Lower lobe of right lung (tissue), 2 donors: ENCODE measurements around the gene RASA2. TPM values are rescaled to one million over a fixed set of nuclear protein-coding genes. Genes with fewer than 3 reads are reported as not detected.

Experiments
- ATAC-seq, 2 donors: fragments of 200-7000 bp; cut with Tn5 transposase; one replicate each; pipeline ENCODE4 v1.9.1; 2020 to 2022; ENCODE audit warnings: mild to moderate bottlenecking in 2 of 2, moderate library complexity in 2 of 2
- DNase-seq: peaks from one replicate; pipeline ENCODE4 v3.0.0-alpha.2; 2020
- H3K27ac ChIP-seq: fragments of 200-600 bp; one replicate; pipeline ENCODE4 v1.8.0; 2022
- H3K27me3 ChIP-seq: fragments of 200-600 bp; one replicate; pipeline ENCODE4 v1.8.0; 2022; ENCODE audit warnings: low read depth
- H3K36me3 ChIP-seq: fragments of 200-600 bp; one replicate; pipeline ENCODE4 v1.8.0; 2022; ENCODE audit warnings: mild to moderate bottlenecking
- H3K4me1 ChIP-seq: fragments of 200-600 bp; one replicate; pipeline ENCODE4 v1.8.0; 2022
- H3K4me3 ChIP-seq: fragments of 200-600 bp; one replicate; pipeline ENCODE4 v1.8.0; 2022; ENCODE audit warnings: mild to moderate bottlenecking
- H3K9me3 ChIP-seq: fragments of 200-600 bp; one replicate; pipeline ENCODE4 v1.8.0; 2022
- intact Hi-C: fragments of 100-400 bp; cut with DNase I; formaldehyde crosslinking; loops from one replicate; pipeline ENCODE4 v1.11.0; 2022
- total RNA-seq: library from RNA; stranded (reverse); fragmentation: NEBNext Ultra II Directional; extraction: Animal tissue kit (Norgen Biotek cat#: 25700); gene quantifications from one replicate; pipeline ENCODE4 v1.2.1, GENCODE V29; 2021
- TF ChIP-seq, protein P1 (sequence below): fragments of 200-600 bp; IDR thresholded peaks from one replicate; pipeline ENCODE4 v1.8.0; 2022; ENCODE audit warnings: antibody characterized with exemption, mild to moderate bottlenecking
- donor health status: DM: no; HTN: yes; CAD: no; lungs with severe emphysema.

The RASA2 gene
- total RNA-seq, 1 donor from 2014 or later: 21.5 TPM

DNA sequence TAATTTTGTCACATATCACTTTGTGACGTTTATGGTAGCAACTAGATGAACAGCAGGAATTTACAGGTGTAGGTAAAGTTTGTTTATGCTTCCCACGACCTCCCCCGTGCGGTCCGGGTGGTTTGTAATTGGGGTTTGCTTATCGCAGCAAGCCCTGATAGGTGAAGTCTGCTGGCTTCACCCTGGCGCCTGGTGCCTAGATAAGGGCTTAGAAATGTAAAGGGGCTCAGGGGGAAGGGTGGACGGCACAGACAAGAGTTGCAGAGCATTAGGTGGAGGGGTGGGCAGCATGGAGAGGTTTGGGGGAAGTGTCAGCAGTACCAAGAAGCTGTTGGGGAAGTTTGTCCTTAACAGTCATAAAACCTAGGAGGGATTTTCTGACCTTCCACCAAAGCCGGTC is 143.1 kb downstream of the RASA2 start:
- intact Hi-C loops: no loop called here
- DNase-seq: no peak
- H3K4me1 ChIP-seq: no peaks in the 10 kb centered on the region
- H3K4me3 ChIP-seq: no peak overlapping the region
- TF ChIP-seq, protein P1, sequence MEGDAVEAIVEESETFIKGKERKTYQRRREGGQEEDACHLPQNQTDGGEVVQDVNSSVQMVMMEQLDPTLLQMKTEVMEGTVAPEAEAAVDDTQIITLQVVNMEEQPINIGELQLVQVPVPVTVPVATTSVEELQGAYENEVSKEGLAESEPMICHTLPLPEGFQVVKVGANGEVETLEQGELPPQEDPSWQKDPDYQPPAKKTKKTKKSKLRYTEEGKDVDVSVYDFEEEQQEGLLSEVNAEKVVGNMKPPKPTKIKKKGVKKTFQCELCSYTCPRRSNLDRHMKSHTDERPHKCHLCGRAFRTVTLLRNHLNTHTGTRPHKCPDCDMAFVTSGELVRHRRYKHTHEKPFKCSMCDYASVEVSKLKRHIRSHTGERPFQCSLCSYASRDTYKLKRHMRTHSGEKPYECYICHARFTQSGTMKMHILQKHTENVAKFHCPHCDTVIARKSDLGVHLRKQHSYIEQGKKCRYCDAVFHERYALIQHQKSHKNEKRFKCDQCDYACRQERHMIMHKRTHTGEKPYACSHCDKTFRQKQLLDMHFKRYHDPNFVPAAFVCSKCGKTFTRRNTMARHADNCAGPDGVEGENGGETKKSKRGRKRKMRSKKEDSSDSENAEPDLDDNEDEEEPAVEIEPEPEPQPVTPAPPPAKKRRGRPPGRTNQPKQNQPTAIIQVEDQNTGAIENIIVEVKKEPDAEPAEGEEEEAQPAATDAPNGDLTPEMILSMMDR: no peak
- no peaks in the 10 kb centered on the region for H3K9me3 ChIP-seq
- ATAC-seq: no peak
- no peaks in the 10 kb centered on the region for H3K36me3 ChIP-seq
- no peak overlapping the region for H3K27ac ChIP-seq
- no peaks in the 10 kb centered on the region for H3K27me3 ChIP-seq

DNA sequence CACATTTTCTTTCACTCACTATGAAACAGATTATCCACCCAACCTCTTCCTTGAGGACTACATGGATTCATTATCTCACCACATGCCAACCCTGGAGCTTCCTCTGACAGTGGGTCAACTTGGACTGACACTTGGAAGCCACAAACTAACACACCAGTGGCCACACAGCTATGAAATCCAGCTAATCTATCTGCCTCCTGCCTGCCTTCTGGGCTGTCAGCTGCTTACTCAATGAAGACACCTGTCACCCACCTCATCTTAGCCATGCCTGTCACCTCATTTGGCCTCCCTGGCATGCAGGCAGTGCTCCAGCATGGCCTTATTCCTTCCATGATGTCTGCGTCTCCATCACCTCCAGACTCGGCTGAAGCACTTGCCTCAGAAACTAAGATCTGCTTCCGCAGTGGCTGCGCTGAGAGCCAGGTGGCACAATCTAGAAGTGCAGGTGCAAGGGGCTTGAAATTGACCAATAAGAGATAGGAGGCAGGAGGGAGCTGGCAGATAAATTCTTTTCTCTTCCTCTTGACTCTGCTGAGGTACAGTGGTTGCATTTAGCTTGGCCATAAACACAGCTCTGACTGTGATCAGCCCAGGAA is 146.1 kb downstream of the RASA2 start:
- no peaks in the 10 kb centered on the region for H3K36me3 ChIP-seq
- DNase-seq (no peak), ATAC-seq (no peak)
- intact Hi-C loops: no loop called here
- no peaks in the 10 kb centered on the region for H3K9me3 ChIP-seq
- H3K27ac ChIP-seq: no peak overlapping the region
- H3K27me3 ChIP-seq: no peaks in the 10 kb centered on the region
- TF ChIP-seq, protein P1: no peak
- H3K4me1 ChIP-seq: no peaks in the 10 kb centered on the region
- no peak overlapping the region for H3K4me3 ChIP-seq

DNA sequence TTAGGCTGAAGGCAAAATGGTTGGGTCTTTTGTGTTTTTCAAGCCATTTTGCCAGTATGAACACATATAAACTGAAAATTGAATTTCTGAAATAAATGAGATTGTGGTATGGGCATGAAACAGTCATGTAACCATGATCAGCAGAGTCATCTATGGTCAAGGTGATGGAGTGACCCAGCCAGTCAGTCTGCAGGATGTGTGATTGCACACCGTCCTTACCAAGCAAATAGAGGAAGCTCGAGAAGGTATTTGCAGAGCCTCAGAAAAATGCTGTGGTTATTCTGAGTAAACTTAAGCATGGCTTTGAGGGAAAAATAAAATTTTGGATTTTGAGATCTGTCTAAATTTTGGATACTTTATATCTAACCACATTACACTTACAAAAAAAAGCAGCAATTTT is 155.4 kb downstream of the RASA2 start:
- no peaks in the 10 kb centered on the region for H3K9me3 ChIP-seq
- no peaks in the 10 kb centered on the region for H3K36me3 ChIP-seq
- intact Hi-C loops: no loop called here
- no peaks in the 10 kb centered on the region for H3K27me3 ChIP-seq
- H3K27ac ChIP-seq: no peak overlapping the region
- ATAC-seq (no peak), DNase-seq (no peak)
- H3K4me3 ChIP-seq: no peak overlapping the region
- TF ChIP-seq, protein P1: no peak
- peaks cover 4% of the 10 kb centered on the region for H3K4me1 ChIP-seq

DNA sequence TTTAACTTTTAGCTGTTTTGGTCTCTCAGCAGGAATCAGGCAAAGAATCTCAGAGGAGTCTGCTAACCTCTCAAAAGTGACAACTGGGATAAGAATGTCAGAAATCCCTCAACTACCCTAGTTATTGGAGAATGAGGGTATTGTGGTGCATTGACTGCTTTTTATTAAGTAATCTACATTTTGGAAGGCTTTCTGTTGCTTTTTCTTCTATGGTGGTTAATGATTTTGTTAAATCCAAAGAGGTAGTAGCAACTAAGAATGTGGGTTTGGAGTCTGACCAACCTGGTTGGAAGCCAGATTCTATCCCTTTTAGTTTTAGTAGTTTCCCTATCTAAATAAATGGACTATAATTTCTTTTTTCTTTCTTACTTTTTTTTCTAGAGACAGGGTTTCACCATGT is 156.6 kb downstream of the RASA2 start:
- intact Hi-C loops: no loop called here
- H3K27ac ChIP-seq: no peak overlapping the region
- no peak for ATAC-seq
- no peaks in the 10 kb centered on the region for H3K27me3 ChIP-seq
- TF ChIP-seq, protein P1: no peak
- no peaks in the 10 kb centered on the region for H3K9me3 ChIP-seq
- H3K36me3 ChIP-seq: no peaks in the 10 kb centered on the region
- H3K4me1 ChIP-seq: peaks cover 4% of the 10 kb centered on the region
- H3K4me3 ChIP-seq: no peak overlapping the region
- no peak for DNase-seq

DNA sequence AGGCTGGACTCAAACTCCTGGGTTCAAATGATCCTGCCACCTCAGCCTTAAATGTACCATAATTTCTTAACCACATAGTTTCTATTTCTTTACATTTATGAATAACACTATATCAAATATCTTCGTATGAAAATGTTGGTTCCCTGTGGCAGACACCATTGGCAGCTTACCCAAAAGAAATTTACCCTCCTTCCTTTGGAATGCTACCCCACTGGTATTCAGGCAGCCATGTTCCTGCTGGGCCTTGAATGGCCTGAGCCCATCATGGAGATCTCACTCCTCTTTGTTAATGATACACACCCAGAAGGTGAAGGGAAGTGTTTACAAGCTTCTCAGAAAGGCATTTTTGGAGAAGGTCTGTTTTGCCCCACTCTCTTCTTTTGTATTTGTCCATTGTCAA is 157.0 kb downstream of the RASA2 start:
- Histone ChIP-seq H3K27ac (no peak overlapping the region), H3K36me3 (no peaks in the 10 kb centered on the region), H3K27me3 (no peaks in the 10 kb centered on the region), H3K4me3 (no peak overlapping the region), H3K9me3 (no peaks in the 10 kb centered on the region), H3K4me1 (peaks cover 4% of the 10 kb centered on the region)
- ATAC-seq: no peak
- intact Hi-C loops: no loop called here
- no peak for DNase-seq
- TF ChIP-seq, protein P1: no peak
